HG02884 (cell line): Measurements from ENCODE around the gene PLTP.
"Not testable (repeated sequence)": the region's sequence is repeated elsewhere in the genome, so short reads cannot be mapped to it uniquely, and the experiment has no call there.

Source experiments
- ATAC-seq: cut with Tn5 transposase; IDR thresholded peaks from one replicate; pipeline ENCODE4 v1.9.1; 2021; ENCODE audit warnings: mild to moderate bottlenecking, moderate library complexity; ENCODE audit not compliant: unreplicated experiment

PLTP gene

GRCh38 chr20:45911486-45912343 lies at the start of gene PLTP:
Gene PLTP, minus strand, starts transcription at chr20:45912155. Its CDS starts 703 bp downstream, at chr20:45911452.
- ATAC-seq: no peak

- ATAC-seq: no peak
Measured at GRCh38 chr20:45959956-45960630, 48.1 kb upstream of the PLTP start.

- no peak for ATAC-seq
Measured at GRCh38 chr20:45959126-45959525, 47.2 kb upstream of the PLTP start.

GRCh38 chr20:45958593-45958992 lies 46.6 kb upstream of the PLTP start:
- ATAC-seq: no peak

GRCh38 chr20:45957021-45957941 lies 45.3 kb upstream of the PLTP start:
- ATAC-seq: no peak

GRCh38 chr20:45956326-45956725 lies 44.4 kb upstream of the PLTP start:
- ATAC-seq: not testable (repeated sequence)

- no peak for ATAC-seq
Measured at GRCh38 chr20:45953672-45954071, 41.7 kb upstream of the PLTP start.

- no peak for ATAC-seq
Measured at GRCh38 chr20:45952861-45953260, 40.9 kb upstream of the PLTP start.

GRCh38 chr20:45951925-45952834 lies 40.2 kb upstream of the PLTP start:
- no peak for ATAC-seq

GRCh38 chr20:45950330-45950646 lies 38.3 kb upstream of the PLTP start:
- no peak for ATAC-seq

GRCh38 chr20:45949542-45950329 lies 37.8 kb upstream of the PLTP start:
- ATAC-seq: no peak

- no peak for ATAC-seq
Measured at GRCh38 chr20:45948742-45949541, 37.0 kb upstream of the PLTP start.

GRCh38 chr20:45948261-45948733 lies 36.3 kb upstream of the PLTP start:
- ATAC-seq: no peak

- no peak for ATAC-seq
Measured at GRCh38 chr20:45947110-45947866, 35.3 kb upstream of the PLTP start.

GRCh38 chr20:45946149-45946970 lies 34.4 kb upstream of the PLTP start:
- ATAC-seq: no peak

GRCh38 chr20:45945678-45946148 lies 33.8 kb upstream of the PLTP start:
- no peak for ATAC-seq
